A549 treated with ZK216348 at 1 μM for 4 hours (cell line): ENCODE data around the gene HOPX. TPM values are rescaled to one million over a fixed set of nuclear protein-coding genes. Genes with fewer than 3 reads are reported as not detected.

ENCODE experiments used
- total RNA-seq: library from RNA; stranded (reverse); fragments of 200-300 nt; extraction: Qiagen RNA extraction; gene quantifications from 5 replicates; pipeline ENCODE4 v1.2.3, GENCODE V29; 2022; ENCODE audit warnings: low read depth

The HOPX gene
- not detected in 5 replicates for total RNA-seq

GRCh38 chr4:56681158-56681852 is at the start of gene HOPX:
HOPX (minus strand) TSS chr4:56681296; CDS start chr4:56657816, 23,480 bp downstream.

Other genes starting within 250 kb of the HOPX start
- 11.5 to 22.0 TPM (median 15.5 TPM) in 5 replicates for gene PPAT, start 245.7 kb downstream of the HOPX start, total RNA-seq
- 127 to 166 TPM (median 130 TPM) in 5 replicates for gene PAICS, start 245.0 kb downstream of the HOPX start, total RNA-seq
- gene SRP72, start 213.7 kb downstream of the HOPX start, total RNA-seq, result 44.5 to 67.7 TPM (median 50.5 TPM) in 5 replicates
- not detected in 5 replicates for gene ARL9, start 175.5 kb downstream of the HOPX start, total RNA-seq
- 0.37 TPM in 1 of 5 replicates, not detected in the others for gene SPINK2, start 140.4 kb upstream of the HOPX start, total RNA-seq
- gene REST, start 226.6 kb upstream of the HOPX start, total RNA-seq, result 5.3 to 11.3 TPM (median 8.2 TPM) in 5 replicates